Body of pancreas (tissue), 4 donors: Measurements from ENCODE around the gene CT45A8.

Experiments
- CTCF ChIP-seq, 7 experiments: fragments of 450-650 bp in 4 of 7; fragments of 200-600 bp in 3 of 7; sonication (generic) in 3 of 7; IDR thresholded peaks; one replicate each; pipeline ENCODE4 v1.5.1; 2016 to 2019; ENCODE audit warnings: antibody characterized with exemption in 7 of 7
- POLR2A ChIP-seq, 3 donors: fragments of 450-650 bp; IDR thresholded peaks; one replicate each; pipeline ENCODE4 v1.6.1; 2016; ENCODE audit warnings: antibody characterized with exemption in 3 of 3, mild to moderate bottlenecking in 2 of 3

GRCh38 chrX:135890087-135890585, 35.8 kb upstream of the CT45A8 start:
- TF ChIP-seq CTCF (IDR thresholded peaks at IDR 0.05): no peak
- TF ChIP-seq POLR2A (IDR thresholded peaks at IDR 0.05): no peak
